ENCODE data around the gene CLDN24.

CLDN24 gene

GRCh38 chr4:183320211-183321059, 1.8 kb downstream of the CLDN24 start, which contains the start of gene CLDN22:
CLDN22 (minus strand) TSS chr4:183320276; CDS start chr4:183320218, 58 bp downstream.
- ATAC-seq = no peak

- no peak for ATAC-seq
Measured at GRCh38 chr4:183318656-183319055, 3.6 kb downstream of the CLDN24 start.

GRCh38 chr4:183314806-183315205, 7.4 kb downstream of the CLDN24 start:
- no peak for ATAC-seq

GRCh38 chr4:183314336-183314735, 7.9 kb downstream of the CLDN24 start:
- no peak for ATAC-seq

GRCh38 chr4:183312841-183313240, 9.4 kb downstream of the CLDN24 start:
- ATAC-seq = no peak

GRCh38 chr4:183306811-183307210, 15.4 kb downstream of the CLDN24 start:
- no peak for ATAC-seq

- no peak for ATAC-seq
Measured at GRCh38 chr4:183304538-183304937, 17.7 kb downstream of the CLDN24 start.

- no peak for ATAC-seq
Measured at GRCh38 chr4:183304067-183304466, 18.2 kb downstream of the CLDN24 start.

GRCh38 chr4:183303301-183303700, 18.9 kb downstream of the CLDN24 start:
- no peak for ATAC-seq

- ATAC-seq = no peak
Measured at GRCh38 chr4:183300655-183301054, 21.6 kb downstream of the CLDN24 start.

- ATAC-seq = no peak
Measured at GRCh38 chr4:183300070-183300469, 22.2 kb downstream of the CLDN24 start.

GRCh38 chr4:183299464-183299863, 22.8 kb downstream of the CLDN24 start:
- no peak for ATAC-seq

- no peak for ATAC-seq
Measured at GRCh38 chr4:183297675-183298074, 24.6 kb downstream of the CLDN24 start.

GRCh38 chr4:183295711-183296110, 26.5 kb downstream of the CLDN24 start:
- no peak for ATAC-seq

GRCh38 chr4:183291070-183291469, 31.2 kb downstream of the CLDN24 start:
- no peak for ATAC-seq

- no peak for ATAC-seq
Measured at GRCh38 chr4:183289688-183290087, 32.5 kb downstream of the CLDN24 start.

- ATAC-seq = no peak
Measured at GRCh38 chr4:183288955-183289354, 33.3 kb downstream of the CLDN24 start.

- no peak for ATAC-seq
Measured at GRCh38 chr4:183287677-183288076, 34.5 kb downstream of the CLDN24 start.

GRCh38 chr4:183287309-183287659, 34.9 kb downstream of the CLDN24 start:
- no peak for ATAC-seq

GRCh38 chr4:183286590-183287308, 35.5 kb downstream of the CLDN24 start:
- no peak for ATAC-seq

GRCh38 chr4:183285886-183286285, 36.3 kb downstream of the CLDN24 start:
- no peak for ATAC-seq

GRCh38 chr4:183284965-183285364, 37.3 kb downstream of the CLDN24 start:
- ATAC-seq = no peak

GRCh38 chr4:183284258-183284785, 37.9 kb downstream of the CLDN24 start:
- ATAC-seq = no peak

GRCh38 chr4:183276106-183276505, 46.1 kb downstream of the CLDN24 start:
- no peak for ATAC-seq

Data from activated CD4-positive, CD25-positive, alpha-beta regulatory T cell treated with anti-CD3 and anti-CD28 coated beads, Interleukin-2, amount 50 U/mL, for 24 hours (primary cell).